GM12878 (cell line): ENCODE data around the gene RANBP17. TPM values are rescaled to one million over a fixed set of nuclear protein-coding genes. Genes with fewer than 3 reads are reported as not detected.

Experiments
- ATAC-seq: fragments of 200-7000 bp; cut with Tn5 transposase; 3 replicates; pipeline ENCODE4 v1.9.1; 2020; ENCODE audit warnings: mild to moderate bottlenecking, moderate library complexity
- BruUV-seq: library from RNA; stranded (reverse); fragments of 400-500 nt; replicated peaks from 2 replicates; lab custom pipeline; 2021; lab: Mats Ljungman, UMichigan
- CTCF ChIA-PET: fragments of 300-600 bp; sonication (Branson Sonifier 250); formaldehyde crosslinking; extraction: SDS; loops from one replicate; lab custom pipeline; 2021; ENCODE audit warnings: inconsistent platforms; lab: Yijun Ruan, JAX
- POLR2A ChIA-PET: fragments of 350-600 bp; formaldehyde crosslinking; extraction: SDS; loops from one replicate; lab custom pipeline; 2021; ENCODE audit warnings: inconsistent platforms; lab: Charles Lee
- RAD21 ChIA-PET: fragments of 300-600 bp; sonication (Branson Sonifier 250); formaldehyde crosslinking; loops from one replicate; lab custom pipeline; 2023; ENCODE audit warnings: antibody characterized with exemption; ENCODE audit not compliant: unreplicated experiment; lab: Charles Lee
- SMC1A ChIA-PET: fragments of 300-600 bp; sonication (Branson Sonifier 250); formaldehyde crosslinking; loops from one replicate; lab custom pipeline; 2023; ENCODE audit not compliant: unreplicated experiment, uncharacterized antibody; lab: Charles Lee
- DNase-seq: peaks from one replicate; pipeline ENCODE4 v3.0.0-alpha.2; 2011; ENCODE audit warnings: low read depth, low spot score
- FAIRE-seq: peaks from 3 replicates; lab custom pipeline; 2011; peaks lifted over from hg19 to GRCh38; lab: Jason Lieb, UNC
- H2AFZ ChIP-seq: 2 replicates; pipeline ENCODE4 v1.6.0; 2011; ENCODE audit warnings: low read depth, low read length, control low read depth; ENCODE audit not compliant: control insufficient read depth
- H3K27ac ChIP-seq: 2 replicates; pipeline ENCODE4 v1.5.1; 2011; ENCODE audit warnings: control low read depth; ENCODE audit not compliant: control insufficient read depth, insufficient read depth
- H3K27me3 ChIP-seq, 2 experiments: replicated peaks in 1 of 2; 2 replicates each; pipeline versions ENCODE4 v1.6.0 to v1.6.1; 2011; ENCODE audit warnings: low read length in 1 of 2; ENCODE audit not compliant: control insufficient read depth in 2 of 2, insufficient read depth in 2 of 2
- H3K36me3 ChIP-seq, 2 experiments: 2 replicates each; pipeline ENCODE4 v1.5.1; 2011; ENCODE audit warnings: low read length in 1 of 2; ENCODE audit not compliant: control insufficient read depth in 2 of 2, insufficient read depth in 2 of 2
- H3K4me1 ChIP-seq: 2 replicates; pipeline ENCODE4 v1.6.1; 2011; ENCODE audit warnings: mild to moderate bottlenecking, low read length, moderate library complexity, mixed read lengths; ENCODE audit not compliant: control insufficient read depth, insufficient read depth
- H3K4me2 ChIP-seq: 2 replicates; pipeline ENCODE4 v1.6.0; 2011; ENCODE audit warnings: control low read depth; ENCODE audit not compliant: control insufficient read depth, insufficient read depth
- H3K4me3 ChIP-seq: fragments of 200-600 bp; sonication (generic); 2 replicates; pipeline ENCODE4 v1.5.1; 2016
- H3K79me2 ChIP-seq: 2 replicates; pipeline ENCODE4 v1.6.0; 2011; ENCODE audit warnings: low read length; ENCODE audit not compliant: control insufficient read depth, insufficient read depth
- H3K9ac ChIP-seq: 2 replicates; pipeline ENCODE4 v1.8.0; 2011; ENCODE audit warnings: low read length, control low read depth, mixed read lengths; ENCODE audit not compliant: control insufficient read depth, insufficient read depth
- H3K9me3 ChIP-seq: replicated peaks from 3 replicates; pipeline ENCODE4 v1.5.1; 2011; ENCODE audit warnings: mild to moderate bottlenecking, low read length; ENCODE audit not compliant: control insufficient read depth, insufficient read depth
- H4K20me1 ChIP-seq: 2 replicates; pipeline ENCODE4 v1.6.0; 2011; ENCODE audit not compliant: control insufficient read depth, insufficient read depth
- BRCA1 ChIP-seq: IDR thresholded peaks from 2 replicates; pipeline ENCODE4 v1.6.1; 2011; ENCODE audit warnings: low read depth, low read length, improper control_type of control experiment
- DPF2 ChIP-seq: fragments of 450-650 bp; IDR thresholded peaks from 2 replicates; pipeline ENCODE4 v1.6.1; 2017; ENCODE audit warnings: mild to moderate bottlenecking
- IKZF2 ChIP-seq, 2 experiments: fragments of 450-650 bp; IDR thresholded peaks; 2 replicates each; pipeline ENCODE4 v1.6.1; 2017; ENCODE audit warnings: mild to moderate bottlenecking in 2 of 2, moderate library complexity in 2 of 2
- IRF4 ChIP-seq: IDR thresholded peaks from 2 replicates; pipeline ENCODE4 v1.6.1; 2011; ENCODE audit warnings: low read depth, low read length
- KDM1A ChIP-seq: fragments of 200-600 bp; sonication (generic); IDR thresholded peaks from 2 replicates; pipeline ENCODE4 v1.6.1; 2016; ENCODE audit warnings: borderline replicate concordance
- MEF2A ChIP-seq: IDR thresholded peaks from 2 replicates; pipeline ENCODE4 v1.6.1; 2011; ENCODE audit warnings: low read depth, mild to moderate bottlenecking, low read length, moderate library complexity; ENCODE audit not compliant: insufficient read depth
- NFYB ChIP-seq: IDR thresholded peaks from 2 replicates; pipeline ENCODE4 v1.6.1; 2011; ENCODE audit warnings: low read depth, mild to moderate bottlenecking, low read length, improper control_type of control experiment, moderate library complexity; ENCODE audit not compliant: insufficient read depth
- PKNOX1 ChIP-seq: fragments of 450-650 bp; IDR thresholded peaks from 2 replicates; pipeline ENCODE4 v1.6.1; 2016; ENCODE audit warnings: mild to moderate bottlenecking
- RB1 ChIP-seq: fragments of 450-650 bp; formaldehyde crosslinking; IDR thresholded peaks from 2 replicates; pipeline ENCODE4 v1.6.1; 2017; ENCODE audit warnings: mild to moderate bottlenecking, borderline replicate concordance
- RBBP5 ChIP-seq: fragments of 200-600 bp; sonication (generic); conservative IDR thresholded peaks from 2 replicates; pipeline ENCODE4 v1.6.1; 2016
- ZNF384 ChIP-seq: IDR thresholded peaks from 2 replicates; pipeline ENCODE4 v1.6.1; 2012; ENCODE audit warnings: low read depth, mild to moderate bottlenecking, low read length, improper control_type of control experiment, borderline replicate concordance
- ZNF622 ChIP-seq: fragments of 450-650 bp; IDR thresholded peaks from 2 replicates; pipeline ENCODE4 v1.6.1; 2017; ENCODE audit warnings: mild to moderate bottlenecking, inconsistent platforms
- WGBS: methylation state at CpG from one replicate; pipeline ENCODE4 v1.1.6; 2016; ENCODE audit warnings: low lambda C conversion rate; ENCODE audit not compliant: insufficient replicate concordance, insufficient coverage; ENCODE audit errors: missing lambda C conversion rate; 5-methylcytosine and 5-hydroxymethylcytosine counted together
- in situ Hi-C: fragments of 300-500 bp; cut with MboI; formaldehyde crosslinking; loops from 9 replicates; pipeline ENCODE4 v1.14.3; 2018; ENCODE audit warnings: mixed read lengths
- intact Hi-C: fragments of 100-400 bp; cut with micrococcal nuclease; formaldehyde crosslinking; loops from one replicate; pipeline ENCODE4 v1.14.2; 2022; ENCODE audit not compliant: unreplicated experiment
- polyA plus RNA-seq, 11 experiments: library from polyadenylated mRNA; depleted of rRNA in 4 of 11; unstranded in 6 of 11; stranded (reverse) in 5 of 11; fragments of >200 nt; fragmentation: Nextera tagmentation in 4 of 11; fragmentation: Illumina TruSeq in 1 of 11; extraction: Ambion mirVana in 4 of 11; extraction: Trizol in 1 of 11; gene quantifications; 1 replicate in 1 of 11; 2 replicates in 10 of 11; pipeline versions ENCODE4 v1.2.1 to v1.2.3, GENCODE V29; 2011 to 2016; ENCODE audit warnings: inconsistent platforms in 2 of 11, missing spikeins in 2 of 11, low read depth in 1 of 11
- total RNA-seq, 4 experiments: library from RNA; depleted of rRNA in 3 of 4; stranded (reverse); fragments of >200 nt in 3 of 4; fragmentation: Illumina TruSeq in 1 of 4; extraction: Trizol in 1 of 4; gene quantifications; 2 replicates each; pipeline versions ENCODE4 v1.2.1 to v1.2.3, GENCODE V29; 2013 to 2021
- TF ChIP-seq, protein P1 (sequence below): fragments of 450-650 bp; conservative IDR thresholded peaks from 2 replicates; pipeline ENCODE4 v1.6.1; 2017; ENCODE audit warnings: mild to moderate bottlenecking, moderate library complexity
- TF ChIP-seq, protein P2 (sequence below): IDR thresholded peaks from 2 replicates; pipeline ENCODE4 v1.6.1; 2011; ENCODE audit warnings: mild to moderate bottlenecking, low read depth, low read length, moderate library complexity; ENCODE audit not compliant: insufficient replicate concordance

The RANBP17 gene
- total and polyA plus RNA-seq, 10 of the 15 experiments (the other 5 are each of a cell fraction or from before 2014, with no cell fraction given) = 0.10 TPM; not detected in 9

DNA sequence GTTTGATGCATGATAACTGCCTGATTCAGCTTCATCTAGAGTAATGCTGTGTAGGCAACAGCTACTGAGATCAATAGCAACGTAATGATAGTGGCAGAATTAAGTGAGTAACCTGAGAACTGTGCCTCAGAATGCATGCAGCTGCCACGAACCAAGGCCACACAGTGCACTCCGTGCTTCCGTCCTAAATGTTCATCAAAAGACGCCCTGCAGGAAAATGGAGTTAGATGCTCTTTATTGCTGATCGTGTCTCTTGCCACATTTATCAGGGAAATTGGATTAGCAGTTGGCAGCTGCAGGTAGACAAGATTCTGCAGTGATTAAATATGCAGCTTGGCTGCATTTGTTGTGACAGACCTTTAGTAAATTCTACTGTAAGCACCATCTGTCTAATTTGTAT lies 339.5 kb downstream of the RANBP17 start:
- BruUV-seq = no TSS peak
- no peaks in the 10 kb centered on the region; a peak in 2 of 4 replicates for H3K27me3 ChIP-seq
- TF ChIP-seq IKZF2 (IDR thresholded peaks at IDR 0.05) (no peak), DPF2 (no peak), KDM1A (no peak)
- intact Hi-C loops = loop anchor here (10.0 kb wide), 1 partner anchor 457 kb away; no protein-coding TSS in a partner anchor
- no peak for FAIRE-seq
- ChIA-PET CTCF (interaction anchor here (1.5 kb wide), 1 partner anchor 8 kb away, joined by 4 read pairs; no protein-coding TSS in a partner anchor), SMC1A (interaction anchor here (1.1 to 1.5 kb wide), 2 partner anchors 10 to 13 kb away, joined by 3 read pairs; no protein-coding TSS in a partner anchor), RAD21 (no interaction called here), POLR2A (no interaction called here)
- H3K9me3 ChIP-seq = no peaks in the 10 kb centered on the region
- 23% methylated on average over 6 of the region's 6 CpGs for WGBS
- H2AFZ ChIP-seq = no peak overlapping the region
- no peak overlapping the region for H3K27ac ChIP-seq
- H3K9ac ChIP-seq = no peak overlapping the region
- H3K4me3 ChIP-seq = no peak overlapping the region
- no peak for ATAC-seq
- no peaks in the 10 kb centered on the region for H4K20me1 ChIP-seq
- no peak for DNase-seq
- in situ Hi-C loops = no loop called here
- H3K4me1 ChIP-seq = no peaks in the 10 kb centered on the region
- no peak overlapping the region for H3K4me2 ChIP-seq
- no peaks in the 10 kb centered on the region for H3K36me3 ChIP-seq
- no peaks in the 10 kb centered on the region for H3K79me2 ChIP-seq

DNA sequence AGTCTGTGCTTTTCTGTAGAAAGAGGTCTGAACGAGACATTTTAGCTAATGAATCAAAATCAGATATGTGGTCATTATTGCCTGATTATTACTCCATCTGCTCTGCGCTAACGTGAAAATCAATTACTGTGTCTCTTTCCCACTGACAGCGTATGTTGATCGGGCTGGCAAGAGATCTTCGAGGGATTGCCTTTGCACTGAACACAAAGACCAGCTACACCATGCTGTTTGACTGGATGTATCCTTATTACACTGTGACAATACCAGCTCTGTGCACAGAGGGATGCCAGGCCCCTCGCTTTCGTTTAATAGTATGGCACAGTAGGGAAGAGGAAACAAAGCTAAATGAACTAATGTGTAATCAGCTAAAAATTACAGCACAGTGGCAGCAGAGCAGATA lies 343.6 kb downstream of the RANBP17 start:
- Histone ChIP-seq H3K4me1 (no peaks in the 10 kb centered on the region), H4K20me1 (no peaks in the 10 kb centered on the region), H2AFZ (no peak overlapping the region), H3K4me3 (no peak overlapping the region), H3K9me3 (no peaks in the 10 kb centered on the region), H3K79me2 (no peaks in the 10 kb centered on the region), H3K27ac (no peak overlapping the region), H3K27me3 (no peaks in the 10 kb centered on the region; a peak in 1 of 4 replicates), H3K36me3 (no peaks in the 10 kb centered on the region), H3K4me2 (no peak overlapping the region), H3K9ac (no peak overlapping the region)
- ChIA-PET SMC1A (interaction anchor here (1.4 kb wide), 2 partner anchors 11 to 21 kb away, joined by 3 read pairs; no protein-coding TSS in a partner anchor), CTCF (interaction anchor here (1.0 to 3.4 kb wide), 5 partner anchors 9 to 703 kb away, joined by 3 to 21 read pairs (median 3); no protein-coding TSS in a partner anchor), POLR2A (interaction anchor here (0.7 kb wide), 1 partner anchor 9 kb away, joined by 3 read pairs; no protein-coding TSS in a partner anchor), RAD21 (no interaction called here)
- WGBS = 37% methylated on average over 8 of the region's 8 CpGs
- DNase-seq (no peak), FAIRE-seq (no peak), ATAC-seq (no peak)
- no TSS peak for BruUV-seq
- intact Hi-C loops = loop anchor here (5.0 to 10.0 kb wide), 2 partner anchors 461 to 702 kb away; no protein-coding TSS in a partner anchor
- in situ Hi-C loops = no loop called here
- TF ChIP-seq RB1 (no peak), NFYB (no peak), ZNF622 (no peak), PKNOX1 (no peak), RBBP5 (no peak), BRCA1 (no peak), IRF4 (no peak), MEF2A (no peak), ZNF384 (no peak)
- TF ChIP-seq, protein P1, sequence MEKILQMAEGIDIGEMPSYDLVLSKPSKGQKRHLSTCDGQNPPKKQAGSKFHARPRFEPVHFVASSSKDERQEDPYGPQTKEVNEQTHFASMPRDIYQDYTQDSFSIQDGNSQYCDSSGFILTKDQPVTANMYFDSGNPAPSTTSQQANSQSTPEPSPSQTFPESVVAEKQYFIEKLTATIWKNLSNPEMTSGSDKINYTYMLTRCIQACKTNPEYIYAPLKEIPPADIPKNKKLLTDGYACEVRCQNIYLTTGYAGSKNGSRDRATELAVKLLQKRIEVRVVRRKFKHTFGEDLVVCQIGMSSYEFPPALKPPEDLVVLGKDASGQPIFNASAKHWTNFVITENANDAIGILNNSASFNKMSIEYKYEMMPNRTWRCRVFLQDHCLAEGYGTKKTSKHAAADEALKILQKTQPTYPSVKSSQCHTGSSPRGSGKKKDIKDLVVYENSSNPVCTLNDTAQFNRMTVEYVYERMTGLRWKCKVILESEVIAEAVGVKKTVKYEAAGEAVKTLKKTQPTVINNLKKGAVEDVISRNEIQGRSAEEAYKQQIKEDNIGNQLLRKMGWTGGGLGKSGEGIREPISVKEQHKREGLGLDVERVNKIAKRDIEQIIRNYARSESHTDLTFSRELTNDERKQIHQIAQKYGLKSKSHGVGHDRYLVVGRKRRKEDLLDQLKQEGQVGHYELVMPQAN = no peak
- TF ChIP-seq, protein P2, sequence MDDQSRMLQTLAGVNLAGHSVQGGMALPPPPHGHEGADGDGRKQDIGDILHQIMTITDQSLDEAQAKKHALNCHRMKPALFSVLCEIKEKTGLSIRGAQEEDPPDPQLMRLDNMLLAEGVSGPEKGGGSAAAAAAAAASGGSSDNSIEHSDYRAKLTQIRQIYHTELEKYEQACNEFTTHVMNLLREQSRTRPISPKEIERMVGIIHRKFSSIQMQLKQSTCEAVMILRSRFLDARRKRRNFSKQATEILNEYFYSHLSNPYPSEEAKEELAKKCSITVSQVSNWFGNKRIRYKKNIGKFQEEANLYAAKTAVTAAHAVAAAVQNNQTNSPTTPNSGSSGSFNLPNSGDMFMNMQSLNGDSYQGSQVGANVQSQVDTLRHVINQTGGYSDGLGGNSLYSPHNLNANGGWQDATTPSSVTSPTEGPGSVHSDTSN = no peak
